HG03571 (cell line): ENCODE data around the gene APLNR.
"Not testable (repeated sequence)": the region's sequence is repeated elsewhere in the genome, so short reads cannot be mapped to it uniquely, and the experiment has no call there.

Source experiments
- ATAC-seq: cut with Tn5 transposase; IDR thresholded peaks from one replicate; pipeline ENCODE4 v1.9.1; 2021; ENCODE audit not compliant: unreplicated experiment

APLNR gene

GRCh38 chr11:57237204-57237681 is at the start of gene APLNR:
Gene APLNR (minus strand): TSS chr11:57237250. CDS start chr11:57237004, 246 bp downstream.
- no peak for ATAC-seq

- no peak for ATAC-seq
These were observed 46.4 kb upstream of the APLNR start for GRCh38 chr11:57283231-57283990.

- not testable (repeated sequence) for ATAC-seq
These were observed 44.5 kb upstream of the APLNR start for GRCh38 chr11:57281546-57281945.

GRCh38 chr11:57279116-57279515 is 42.1 kb upstream of the APLNR start:
- no peak for ATAC-seq

GRCh38 chr11:57278721-57279095 is 41.7 kb upstream of the APLNR start:
- no peak for ATAC-seq

- peak; percentile 64 for ATAC-seq
These were observed 41.0 kb upstream of the APLNR start for GRCh38 chr11:57277845-57278720.

- no peak for ATAC-seq
These were observed 40.1 kb upstream of the APLNR start for GRCh38 chr11:57276971-57277675.

GRCh38 chr11:57276169-57276970 is 39.3 kb upstream of the APLNR start:
- no peak for ATAC-seq

- no peak for ATAC-seq
These were observed 38.5 kb upstream of the APLNR start for GRCh38 chr11:57275582-57275981.

GRCh38 chr11:57274904-57275498 is 38.0 kb upstream of the APLNR start:
- ATAC-seq = no peak

- no peak for ATAC-seq
These were observed 36.5 kb upstream of the APLNR start for GRCh38 chr11:57273448-57274058.

- ATAC-seq = no peak
These were observed 32.5 kb upstream of the APLNR start for GRCh38 chr11:57269571-57270021.

- ATAC-seq = no peak
These were observed 29.1 kb upstream of the APLNR start for GRCh38 chr11:57266157-57266556.

GRCh38 chr11:57263351-57263750 is 26.3 kb upstream of the APLNR start:
- no peak for ATAC-seq

GRCh38 chr11:57262157-57262556 is 25.1 kb upstream of the APLNR start:
- ATAC-seq = no peak

GRCh38 chr11:57260937-57261783 is 24.1 kb upstream of the APLNR start:
- no peak for ATAC-seq

- ATAC-seq = no peak
These were observed 19.1 kb upstream of the APLNR start for GRCh38 chr11:57256119-57256518.

GRCh38 chr11:57255618-57256017 is 18.6 kb upstream of the APLNR start:
- no peak for ATAC-seq

GRCh38 chr11:57254631-57255030 is 17.6 kb upstream of the APLNR start:
- no peak for ATAC-seq
